NCI-H69 (cell line): ENCODE results near the gene PROC.

Experiments
- DNase-seq: peaks from one replicate; lab custom pipeline; 2025; lab: John Stamatoyannopoulos, UW

Gene PROC

DNA sequence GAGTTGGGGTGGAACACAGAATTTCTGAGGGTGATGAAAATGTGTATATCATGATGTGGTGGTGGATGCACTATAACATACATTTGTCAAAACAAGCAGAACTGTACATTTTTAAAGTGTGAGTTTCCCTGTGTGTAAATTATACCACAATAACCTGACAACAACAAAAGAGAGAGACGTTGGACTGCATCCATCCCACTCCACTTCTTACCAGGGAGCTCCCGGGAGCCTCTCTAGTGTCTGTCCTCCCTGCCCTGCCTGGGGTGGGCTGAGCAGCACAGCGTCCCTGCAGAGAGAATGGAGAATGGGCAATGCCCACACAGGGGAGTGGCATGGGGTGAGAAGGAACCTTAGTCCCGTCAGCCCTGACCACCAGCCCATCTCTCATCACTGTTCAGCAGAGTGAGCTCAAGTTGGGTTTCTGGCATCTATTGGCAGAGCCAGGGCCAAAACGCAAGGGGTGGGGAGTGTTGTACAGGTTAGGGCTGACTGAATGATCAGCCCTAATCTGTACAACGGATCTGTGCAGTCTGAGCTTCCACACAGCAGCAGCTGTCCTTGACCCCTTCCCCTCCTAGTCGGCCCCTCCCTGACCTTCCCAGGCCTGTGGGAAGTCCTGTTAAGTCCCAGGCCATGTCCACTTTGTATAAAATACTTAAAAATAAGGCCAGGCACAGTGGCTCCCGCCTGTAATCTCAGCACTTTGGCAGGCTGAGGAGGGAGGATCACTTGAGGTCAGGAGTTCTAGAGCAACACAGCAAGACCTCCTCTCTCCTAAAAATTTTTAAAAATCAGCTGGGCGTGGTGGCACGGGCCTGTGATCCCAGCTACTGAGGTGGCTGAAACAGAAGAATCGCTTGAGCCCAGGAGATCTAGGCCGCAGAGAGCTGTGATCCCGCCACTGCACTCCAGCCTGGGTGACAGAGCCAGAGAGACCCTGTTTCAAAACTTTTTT is 3.3 kb upstream of the PROC start:
- no peak for DNase-seq

DNA sequence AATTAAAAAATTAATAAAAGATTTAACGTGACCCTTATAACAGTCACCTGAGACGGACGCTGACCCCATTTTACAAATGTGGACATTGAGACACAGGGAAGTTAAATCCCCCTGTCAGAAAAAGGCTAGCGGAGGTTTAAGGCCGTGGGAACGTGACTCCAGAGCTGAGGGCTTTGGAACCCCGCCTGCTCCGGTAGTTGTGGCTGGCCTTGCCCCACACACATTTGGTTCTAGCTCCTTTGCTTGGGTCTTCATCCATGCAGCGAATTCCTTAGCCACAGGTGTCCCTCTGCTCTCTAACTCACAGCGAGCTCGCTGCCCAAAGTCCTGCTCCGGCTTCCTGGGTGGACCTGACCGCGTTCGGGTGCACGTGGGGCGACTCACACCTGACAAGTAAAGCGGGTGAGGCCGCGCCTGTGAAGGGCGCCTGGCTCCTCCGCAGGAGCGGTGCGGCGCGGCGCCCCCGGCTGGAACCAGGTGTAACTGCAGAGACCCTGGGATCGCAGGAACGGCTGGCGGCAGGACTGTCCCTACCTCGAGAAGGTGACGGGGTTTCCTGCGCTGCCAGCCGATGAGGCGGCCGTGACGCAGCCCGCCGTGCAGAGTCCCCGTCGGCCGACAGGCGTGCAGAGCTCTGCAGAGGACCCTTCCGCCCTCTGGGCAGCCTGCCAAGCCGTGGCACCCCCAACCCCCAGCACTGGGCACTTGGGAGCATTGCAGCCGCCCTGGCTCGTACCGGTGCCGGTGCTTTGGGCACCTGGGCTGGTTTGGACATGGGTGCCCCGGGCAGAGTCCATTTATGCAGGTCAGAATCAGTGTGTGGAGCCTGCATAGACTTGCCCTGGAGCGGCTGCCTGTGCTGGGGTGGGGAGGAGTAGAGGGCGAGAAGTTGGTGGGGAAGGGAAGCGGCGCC is 2.4 kb upstream of the PROC start:
- DNase-seq = peak; percentile 84

GRCh38 chr2:127416506-127417001 is 1.7 kb upstream of the PROC start:
- no peak for DNase-seq

DNA sequence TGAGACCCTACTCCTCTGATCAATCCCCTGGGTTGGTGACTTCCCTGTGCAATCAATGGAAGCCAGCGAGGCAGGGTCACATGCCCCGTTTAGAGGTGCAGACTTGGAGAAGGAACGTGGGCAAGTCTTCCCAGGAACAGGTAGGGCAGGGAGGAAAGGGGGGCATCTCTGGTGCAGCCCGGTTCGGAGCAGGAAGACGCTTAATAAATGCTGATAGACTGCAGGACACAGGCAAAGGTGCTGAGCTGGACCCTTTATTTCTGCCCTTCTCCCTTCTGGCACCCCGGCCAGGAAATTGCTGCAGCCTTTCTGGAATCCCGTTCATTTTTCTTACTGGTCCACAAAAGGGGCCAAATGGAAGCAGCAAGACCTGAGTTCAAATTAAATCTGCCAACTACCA is 821 bp upstream of the PROC start:
- no peak for DNase-seq

- no peak for DNase-seq
Observed at GRCh38 chr2:127419112-127419430, 844 bp downstream of the PROC start.

- no peak for DNase-seq
Observed at GRCh38 chr2:127419448-127420038, 1.3 kb downstream of the PROC start.

- no peak for DNase-seq
Observed at GRCh38 chr2:127420039-127420864, 2.0 kb downstream of the PROC start.

GRCh38 chr2:127421116-127421800 is 3.0 kb downstream of the PROC start:
- DNase-seq = no peak

GRCh38 chr2:127421871-127422558 is 3.8 kb downstream of the PROC start:
- no peak for DNase-seq

- peak; percentile 73 for DNase-seq
Observed at GRCh38 chr2:127422559-127423477, 4.6 kb downstream of the PROC start.

- DNase-seq = peak; percentile 71
Observed at GRCh38 chr2:127423478-127423843, 5.2 kb downstream of the PROC start.

DNA sequence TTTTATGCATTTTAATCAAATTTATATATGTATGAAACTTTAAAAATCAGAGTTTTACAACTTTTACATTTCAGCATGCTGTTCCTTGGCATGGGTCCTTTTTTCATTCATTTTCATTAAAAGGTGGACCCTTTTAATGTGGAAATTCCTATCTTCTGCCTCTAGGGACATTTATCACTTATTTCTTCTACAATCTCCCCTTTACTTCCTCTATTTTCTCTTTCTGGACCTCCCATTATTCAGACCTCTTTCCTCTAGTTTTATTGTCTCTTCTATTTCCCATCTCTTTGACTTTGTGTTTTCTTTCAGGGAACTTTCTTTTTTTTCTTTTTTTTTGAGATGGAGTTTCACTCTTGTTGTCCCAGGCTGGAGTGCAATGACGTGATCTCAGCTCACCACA is 5.7 kb downstream of the PROC start:
- DNase-seq = peak; percentile 26

- no peak for DNase-seq
Observed at GRCh38 chr2:127424598-127425520, 6.6 kb downstream of the PROC start.

DNA sequence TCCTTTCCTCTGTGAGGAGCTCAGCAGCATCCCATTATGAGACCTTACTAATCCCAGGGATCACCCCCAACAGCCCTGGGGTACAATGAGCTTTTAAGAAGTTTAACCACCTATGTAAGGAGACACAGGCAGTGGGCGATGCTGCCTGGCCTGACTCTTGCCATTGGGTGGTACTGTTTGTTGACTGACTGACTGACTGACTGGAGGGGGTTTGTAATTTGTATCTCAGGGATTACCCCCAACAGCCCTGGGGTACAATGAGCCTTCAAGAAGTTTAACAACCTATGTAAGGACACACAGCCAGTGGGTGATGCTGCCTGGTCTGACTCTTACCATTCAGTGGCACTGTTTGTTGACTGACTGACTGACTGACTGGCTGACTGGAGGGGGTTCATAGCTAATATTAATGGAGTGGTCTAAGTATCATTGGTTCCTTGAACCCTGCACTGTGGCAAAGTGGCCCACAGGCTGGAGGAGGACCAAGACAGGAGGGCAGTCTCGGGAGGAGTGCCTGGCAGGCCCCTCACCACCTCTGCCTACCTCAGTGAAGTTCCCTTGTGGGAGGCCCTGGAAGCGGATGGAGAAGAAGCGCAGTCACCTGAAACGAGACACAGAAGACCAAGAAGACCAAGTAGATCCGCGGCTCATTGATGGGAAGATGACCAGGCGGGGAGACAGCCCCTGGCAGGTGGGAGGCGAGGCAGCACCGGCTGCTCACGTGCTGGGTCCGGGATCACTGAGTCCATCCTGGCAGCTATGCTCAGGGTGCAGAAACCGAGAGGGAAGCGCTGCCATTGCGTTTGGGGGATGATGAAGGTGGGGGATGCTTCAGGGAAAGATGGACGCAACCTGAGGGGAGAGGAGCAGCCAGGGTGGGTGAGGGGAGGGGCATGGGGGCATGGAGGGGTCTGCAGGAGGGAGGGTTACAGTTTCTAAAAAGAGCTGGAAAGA is 7.6 kb downstream of the PROC start:
- DNase-seq = no peak

- DNase-seq = no peak
Observed at GRCh38 chr2:127426501-127427354, 8.5 kb downstream of the PROC start.
